GDM1 (cell line): ENCODE measurements around the gene EIF4B.
"Not testable (repeated sequence)": the region's sequence is repeated elsewhere in the genome, so short reads cannot be mapped to it uniquely, and the experiment has no call there.

Source experiments
- DNase-seq: peaks from one replicate; lab custom pipeline; 2025; lab: John Stamatoyannopoulos, UW

Gene EIF4B

GRCh38 chr12:53005986-53006809 lies at the start of gene EIF4B:
Gene EIF4B, plus strand, starts transcription at chr12:53006456. Its CDS starts 28 bp downstream, at chr12:53006484.
- peak; percentile 100 for DNase-seq

GRCh38 chr12:52956987-52957386 lies 49.3 kb upstream of the EIF4B start:
- DNase-seq: no peak

- no peak for DNase-seq
These were observed 41.5 kb upstream of the EIF4B start for GRCh38 chr12:52964556-52965336.

- no peak for DNase-seq
These were observed 40.9 kb upstream of the EIF4B start for GRCh38 chr12:52965337-52965731.

- no peak for DNase-seq
These were observed 37.0 kb upstream of the EIF4B start for GRCh38 chr12:52969166-52969795.

- no peak for DNase-seq
These were observed 36.3 kb upstream of the EIF4B start for GRCh38 chr12:52969828-52970569.

GRCh38 chr12:52971679-52972329 lies 34.5 kb upstream of the EIF4B start:
- DNase-seq: no peak

- no peak for DNase-seq
These were observed 31.1 kb upstream of the EIF4B start for GRCh38 chr12:52975204-52975603.

- no peak for DNase-seq
These were observed 30.3 kb upstream of the EIF4B start for GRCh38 chr12:52975820-52976573.

- DNase-seq: no peak
These were observed 29.6 kb upstream of the EIF4B start for GRCh38 chr12:52976574-52977071.

- no peak for DNase-seq
These were observed 29.1 kb upstream of the EIF4B start for GRCh38 chr12:52977170-52977569.

- DNase-seq: no peak
These were observed 26.1 kb upstream of the EIF4B start for GRCh38 chr12:52980096-52980649.

GRCh38 chr12:52980650-52981423 lies 25.4 kb upstream of the EIF4B start:
- DNase-seq: peak; percentile 76

- no peak for DNase-seq
These were observed 22.1 kb upstream of the EIF4B start for GRCh38 chr12:52984136-52984535.

- DNase-seq: no peak
These were observed 17.4 kb upstream of the EIF4B start for GRCh38 chr12:52988898-52989297.

- no peak for DNase-seq
These were observed 16.1 kb upstream of the EIF4B start for GRCh38 chr12:52990206-52990605.

- DNase-seq: not testable (repeated sequence)
These were observed 14.0 kb upstream of the EIF4B start for GRCh38 chr12:52992240-52992639.

- DNase-seq: no peak
These were observed 13.3 kb upstream of the EIF4B start for GRCh38 chr12:52992699-52993557.

- DNase-seq: no peak
These were observed 12.7 kb upstream of the EIF4B start for GRCh38 chr12:52993558-52993869.
